ENCODE data around the gene GABRB1. TPM values are rescaled to one million over a fixed set of nuclear protein-coding genes. Genes with fewer than 3 reads are reported as not detected.

Gene GABRB1
- total and polyA plus RNA-seq, 2 experiments from 2014 or later: 0.26 to 0.97 TPM

GRCh38 chr4:47451657-47452056 lies 420.3 kb downstream of the GABRB1 start (continued):
- TF ChIP-seq CTCF (conservative IDR thresholded peaks at IDR 0.05; ENCODE audit: low read depth in 2 of 2) (no peak), JUNB (IDR thresholded peaks at IDR 0.05; ENCODE audit: unreplicated experiment) (no peak), STAT1 (IDR thresholded peaks at IDR 0.05; ENCODE audit: unreplicated experiment) (no peak), ZNF114 (CRISPR knock-in tag; IDR thresholded peaks at IDR 0.05) (no peak)

DNA sequence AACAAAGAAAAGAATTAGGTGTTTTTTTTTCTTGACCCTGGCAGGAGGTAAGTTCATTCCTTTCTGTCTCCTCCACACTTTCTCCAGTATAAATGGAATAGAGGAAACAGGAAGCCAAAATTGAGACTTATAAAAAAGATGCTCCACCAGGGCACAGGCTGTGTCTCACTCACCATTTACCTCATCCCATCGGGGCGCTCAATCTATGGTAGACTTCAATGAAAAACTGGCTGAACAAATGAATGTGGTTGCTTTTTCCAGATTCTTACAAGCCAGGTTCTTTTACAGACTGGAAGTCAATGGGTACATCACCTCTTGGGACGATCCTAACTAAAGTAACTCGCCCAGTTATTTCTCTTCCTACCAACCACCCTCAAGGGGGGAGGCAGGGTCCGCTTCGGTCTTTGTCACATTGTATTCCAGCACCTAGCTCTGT lies 431.4 kb downstream of the GABRB1 start:
- peak overlapping the region; percentile 27 for H3K27ac Mint-ChIP-seq
- TF ChIP-seq CTCF (conservative IDR thresholded peaks at IDR 0.05; ENCODE audit: low read depth in 2 of 2): no peak
- TF ChIP-seq CREB1 (CRISPR knock-in tag; IDR thresholded peaks at IDR 0.05; ENCODE audit: low read depth): no peak
- no peak for TF ChIP-seq STAT1 (IDR thresholded peaks at IDR 0.05; ENCODE audit: unreplicated experiment)
- no peak for TF ChIP-seq ZNF462 (CRISPR knock-in tag; IDR thresholded peaks at IDR 0.05)
- TF ChIP-seq, protein P1, sequence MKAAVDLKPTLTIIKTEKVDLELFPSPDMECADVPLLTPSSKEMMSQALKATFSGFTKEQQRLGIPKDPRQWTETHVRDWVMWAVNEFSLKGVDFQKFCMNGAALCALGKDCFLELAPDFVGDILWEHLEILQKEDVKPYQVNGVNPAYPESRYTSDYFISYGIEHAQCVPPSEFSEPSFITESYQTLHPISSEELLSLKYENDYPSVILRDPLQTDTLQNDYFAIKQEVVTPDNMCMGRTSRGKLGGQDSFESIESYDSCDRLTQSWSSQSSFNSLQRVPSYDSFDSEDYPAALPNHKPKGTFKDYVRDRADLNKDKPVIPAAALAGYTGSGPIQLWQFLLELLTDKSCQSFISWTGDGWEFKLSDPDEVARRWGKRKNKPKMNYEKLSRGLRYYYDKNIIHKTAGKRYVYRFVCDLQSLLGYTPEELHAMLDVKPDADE (IDR thresholded peaks at IDR 0.05): no peak
- TF ChIP-seq EZH2 (IDR thresholded peaks at IDR 0.05; ENCODE audit: low read depth, unreplicated experiment): no peak
- TF ChIP-seq EZH2phosphoT487 (IDR thresholded peaks at IDR 0.05; ENCODE audit: unreplicated experiment): no peak
- TF ChIP-seq NANOG (IDR thresholded peaks at IDR 0.05; ENCODE audit: borderline replicate concordance): no peak
- no peak for TF ChIP-seq ZNF331 (CRISPR knock-in tag; IDR thresholded peaks at IDR 0.05; ENCODE audit: low read depth)
- no peak for TF ChIP-seq ZNF114 (CRISPR knock-in tag; IDR thresholded peaks at IDR 0.05)

More for the DNA sequence above, 431.4 kb downstream of the GABRB1 start:
- H3F3A ChIP-seq (replicated peaks; ENCODE audit: low read depth): no peaks in the 10 kb centered on the region
- H3K36me3 Mint-ChIP-seq (ENCODE audit: low read depth): no peaks in the 10 kb centered on the region
- H3K4me1 Mint-ChIP-seq: peaks cover 14% of the 10 kb centered on the region
- no peaks in the 10 kb centered on the region for H3K27me3 ChIP-seq (ENCODE audit: insufficient read depth)
- H3K9me3 Mint-ChIP-seq: no peaks in the 10 kb centered on the region
- H3K9me2 ChIP-seq (ENCODE audit: insufficient read depth): no peaks in the 10 kb centered on the region
- no peaks in the 10 kb centered on the region for H3K36me3 ChIP-seq (ENCODE audit: insufficient read depth)
- peak; percentile 54 for ATAC-seq
- peaks cover 6% of the 10 kb centered on the region for H3K27me3 Mint-ChIP-seq (ENCODE audit: insufficient read depth, low read depth, poor library complexity)
- peak overlapping the region; percentile 92 for H3K4me3 ChIP-seq
- H3K79me2 ChIP-seq (replicated peaks; ENCODE audit: insufficient read depth): no peaks in the 10 kb centered on the region
- peak overlapping the region; percentile 90 for H3K4me3 Mint-ChIP-seq
- no peak for DNase-seq (ENCODE audit: low spot score)
- no peaks in the 10 kb centered on the region; the same call in 1 of the 2 replicates for H3K4me1 ChIP-seq (ENCODE audit: insufficient read depth)
- peak overlapping the region; percentile 84 for H3K4me2 ChIP-seq
- H2AFZ ChIP-seq: peak overlapping the region; percentile 99
- H3K27ac ChIP-seq (ENCODE audit: low read depth): 0 out of 2 replicates have a peak overlapping the region, but pooled peaks have one; percentile 64
- H4K20me1 ChIP-seq (replicated peaks; ENCODE audit: insufficient read depth): no peaks in the 10 kb centered on the region

Measured in GM23338 (cell line).